COLO668 (cell line): Measurements from ENCODE around the gene ZFHX2.
A peak's percentile ranks its signal among the peaks of the same experiment; 100 is the strongest.

Experiments used
- DNase-seq: peaks from one replicate; lab custom pipeline; 2025; ENCODE audit not compliant: unreplicated experiment; lab: John Stamatoyannopoulos, UW

The ZFHX2 gene

GRCh38 chr14:23561873-23562821 is 10.6 kb upstream of the ZFHX2 start:
- no peak for DNase-seq

- DNase-seq = no peak
Observed at GRCh38 chr14:23561259-23561658, 9.7 kb upstream of the ZFHX2 start.

GRCh38 chr14:23559926-23560520 is 8.5 kb upstream of the ZFHX2 start:
- DNase-seq = no peak

GRCh38 chr14:23559010-23559925 is 7.7 kb upstream of the ZFHX2 start:
- DNase-seq = peak; percentile 78

GRCh38 chr14:23558346-23559009 is 6.9 kb upstream of the ZFHX2 start:
- DNase-seq = no peak

- no peak for DNase-seq
Observed at GRCh38 chr14:23557946-23558345, 6.4 kb upstream of the ZFHX2 start.

- no peak for DNase-seq
Observed at GRCh38 chr14:23557521-23557920, 6.0 kb upstream of the ZFHX2 start.

- peak; percentile 27 for DNase-seq
Observed at GRCh38 chr14:23556700-23557440, 5.3 kb upstream of the ZFHX2 start.

- peak; percentile 97 for DNase-seq
Observed at GRCh38 chr14:23555882-23556699, 4.5 kb upstream of the ZFHX2 start, which contains the start of gene THTPA. TSS of gene THTPA (plus strand) at chr14:23556271. CDS start at chr14:23556758, 487 bp downstream.

GRCh38 chr14:23555533-23555881 is 3.9 kb upstream of the ZFHX2 start:
- no peak for DNase-seq

GRCh38 chr14:23550812-23551265 is 726 bp downstream of the ZFHX2 start:
- DNase-seq = peak; percentile 56

GRCh38 chr14:23550131-23550811 is 1.3 kb downstream of the ZFHX2 start:
- no peak for DNase-seq

GRCh38 chr14:23548351-23549318 is 2.9 kb downstream of the ZFHX2 start:
- DNase-seq = no peak

GRCh38 chr14:23547924-23548323 is 3.6 kb downstream of the ZFHX2 start:
- no peak for DNase-seq

- DNase-seq = no peak
Observed at GRCh38 chr14:23546450-23547035, 5.0 kb downstream of the ZFHX2 start.

GRCh38 chr14:23545740-23546365 is 5.7 kb downstream of the ZFHX2 start:
- no peak for DNase-seq
